Measurements from ENCODE around the gene MOV10L1.
A peak's percentile ranks its signal among the peaks of the same experiment; 100 is the strongest.

MOV10L1 gene

GRCh38 chr22:50101870-50102565 lies 12.2 kb downstream of the MOV10L1 start:
- H3K4me1 ChIP-seq (ENCODE audit: low read length) = peaks cover 21% of the 10 kb centered on the region
- peak overlapping the region; percentile 55; the same call in 1 of the 2 replicates for H3K27ac ChIP-seq (ENCODE audit: low read length)
- H2AFZ ChIP-seq (ENCODE audit: low read length) = no peak overlapping the region

GRCh38 chr22:50102946-50103345 lies 13.1 kb downstream of the MOV10L1 start:
- H2AFZ ChIP-seq (ENCODE audit: low read length) = no peak overlapping the region
- H3K4me2 ChIP-seq (ENCODE audit: low read depth, low read length) = no peak overlapping the region
- no peak overlapping the region for H3K27ac ChIP-seq (ENCODE audit: low read length)
- TF ChIP-seq EZH2 (optimal IDR thresholded peaks at IDR 0.05; ENCODE audit: low read depth, low read length) (no peak), EZH2phosphoT487 (IDR thresholded peaks at IDR 0.05; ENCODE audit: low read length) (no peak), CTCF (IDR thresholded peaks at IDR 0.05; ENCODE audit: low read length) (no peak; the same call in 1 of the 2 replicates)
- no peak overlapping the region for H3K4me3 ChIP-seq (ENCODE audit: low read length)
- H3K36me3 ChIP-seq (replicated peaks; ENCODE audit: insufficient read depth, low read length) = no peaks in the 10 kb centered on the region
- no peaks in the 10 kb centered on the region for H3K9me3 ChIP-seq (replicated peaks; ENCODE audit: insufficient read depth, low read length)
- peaks cover 7% of the 10 kb centered on the region; the same call in 1 of the 2 replicates for H3F3A ChIP-seq (ENCODE audit: insufficient read depth, low read length)
- H3K27me3 ChIP-seq (replicated peaks; ENCODE audit: insufficient read depth, low read length) = no peaks in the 10 kb centered on the region
- no peaks in the 10 kb centered on the region for H4K20me1 ChIP-seq (ENCODE audit: insufficient read depth, low read length)
- H3K9me2 ChIP-seq (replicated peaks; ENCODE audit: insufficient read depth, low read length) = no peaks in the 10 kb centered on the region
- H3K79me2 ChIP-seq (ENCODE audit: low read length) = no peaks in the 10 kb centered on the region
- H3K9ac ChIP-seq (ENCODE audit: low read length) = no peak overlapping the region
- peaks cover 21% of the 10 kb centered on the region for H3K4me1 ChIP-seq (ENCODE audit: low read length)
- DNase-seq = no peak

More at GRCh38 chr22:50101870-50102565, 12.2 kb downstream of the MOV10L1 start:
- H3F3A ChIP-seq (ENCODE audit: insufficient read depth, low read length) = peaks cover 7% of the 10 kb centered on the region; the same call in 1 of the 2 replicates
- H3K9me3 ChIP-seq (replicated peaks; ENCODE audit: insufficient read depth, low read length) = no peaks in the 10 kb centered on the region
- no peak for TF ChIP-seq EZH2 (optimal IDR thresholded peaks at IDR 0.05; ENCODE audit: low read depth, low read length)
- TF ChIP-seq CTCF (IDR thresholded peaks at IDR 0.05; ENCODE audit: low read length) = no peak
- TF ChIP-seq EZH2phosphoT487 (IDR thresholded peaks at IDR 0.05; ENCODE audit: low read length) = no peak
- H4K20me1 ChIP-seq (ENCODE audit: insufficient read depth, low read length) = no peaks in the 10 kb centered on the region
- H3K9ac ChIP-seq (ENCODE audit: low read length) = no peak overlapping the region
- no peaks in the 10 kb centered on the region for H3K9me2 ChIP-seq (replicated peaks; ENCODE audit: insufficient read depth, low read length)
- no peak overlapping the region for H3K4me2 ChIP-seq (ENCODE audit: low read depth, low read length)
- no peaks in the 10 kb centered on the region for H3K36me3 ChIP-seq (replicated peaks; ENCODE audit: insufficient read depth, low read length)
- no peak overlapping the region for H3K4me3 ChIP-seq (ENCODE audit: low read length)
- no peaks in the 10 kb centered on the region for H3K79me2 ChIP-seq (ENCODE audit: low read length)
- DNase-seq = no peak
- H3K27me3 ChIP-seq (replicated peaks; ENCODE audit: insufficient read depth, low read length) = no peaks in the 10 kb centered on the region

- TF ChIP-seq EZH2phosphoT487 (IDR thresholded peaks at IDR 0.05; ENCODE audit: low read length) (no peak), CTCF (IDR thresholded peaks at IDR 0.05; ENCODE audit: low read length) (no peak), EZH2 (optimal IDR thresholded peaks at IDR 0.05; ENCODE audit: low read depth, low read length) (no peak)
- peaks cover 21% of the 10 kb centered on the region for H3K4me1 ChIP-seq (ENCODE audit: low read length)
- H3F3A ChIP-seq (ENCODE audit: insufficient read depth, low read length) = peaks cover 7% of the 10 kb centered on the region; the same call in 1 of the 2 replicates
- DNase-seq = no peak
- no peak overlapping the region for H3K9ac ChIP-seq (ENCODE audit: low read length)
- no peaks in the 10 kb centered on the region for H3K36me3 ChIP-seq (replicated peaks; ENCODE audit: insufficient read depth, low read length)
- H3K27ac ChIP-seq (ENCODE audit: low read length) = no peak overlapping the region
- no peak overlapping the region for H3K4me2 ChIP-seq (ENCODE audit: low read depth, low read length)
- H3K4me3 ChIP-seq (ENCODE audit: low read length) = no peak overlapping the region
- no peaks in the 10 kb centered on the region for H3K79me2 ChIP-seq (ENCODE audit: low read length)
- no peaks in the 10 kb centered on the region for H3K9me2 ChIP-seq (replicated peaks; ENCODE audit: insufficient read depth, low read length)
- H3K27me3 ChIP-seq (replicated peaks; ENCODE audit: insufficient read depth, low read length) = no peaks in the 10 kb centered on the region
- no peaks in the 10 kb centered on the region for H4K20me1 ChIP-seq (ENCODE audit: insufficient read depth, low read length)
- H2AFZ ChIP-seq (ENCODE audit: low read length) = no peak overlapping the region
- H3K9me3 ChIP-seq (replicated peaks; ENCODE audit: insufficient read depth, low read length) = no peaks in the 10 kb centered on the region
Observed at GRCh38 chr22:50104141-50104544, 14.3 kb downstream of the MOV10L1 start.

Measured in MM.1S (cell line).